GM13976 (cell line): ENCODE results near the gene DPYSL5.

Experiments used
- DNase-seq: peaks from one replicate; pipeline ENCODE4 v3.0.0; 2012; ENCODE audit warnings: low spot score
- in situ Hi-C: fragments of 300-500 bp; cut with MboI; formaldehyde crosslinking; loops from one replicate; pipeline ENCODE4 v1.12.0; 2022; ENCODE audit warnings: low sequenced_read_pairs, mixed read lengths, inconsistent platforms; ENCODE audit not compliant: unreplicated experiment
- TF ChIP-seq, protein P1 (sequence below): IDR thresholded peaks from 2 replicates; pipeline ENCODE4 v1.5.1; 2012; ENCODE audit warnings: borderline replicate concordance, mild to moderate bottlenecking; ENCODE audit not compliant: insufficient read depth; ENCODE audit errors: extremely low read depth, missing control alignments, control extremely low read depth

The DPYSL5 gene

DNA sequence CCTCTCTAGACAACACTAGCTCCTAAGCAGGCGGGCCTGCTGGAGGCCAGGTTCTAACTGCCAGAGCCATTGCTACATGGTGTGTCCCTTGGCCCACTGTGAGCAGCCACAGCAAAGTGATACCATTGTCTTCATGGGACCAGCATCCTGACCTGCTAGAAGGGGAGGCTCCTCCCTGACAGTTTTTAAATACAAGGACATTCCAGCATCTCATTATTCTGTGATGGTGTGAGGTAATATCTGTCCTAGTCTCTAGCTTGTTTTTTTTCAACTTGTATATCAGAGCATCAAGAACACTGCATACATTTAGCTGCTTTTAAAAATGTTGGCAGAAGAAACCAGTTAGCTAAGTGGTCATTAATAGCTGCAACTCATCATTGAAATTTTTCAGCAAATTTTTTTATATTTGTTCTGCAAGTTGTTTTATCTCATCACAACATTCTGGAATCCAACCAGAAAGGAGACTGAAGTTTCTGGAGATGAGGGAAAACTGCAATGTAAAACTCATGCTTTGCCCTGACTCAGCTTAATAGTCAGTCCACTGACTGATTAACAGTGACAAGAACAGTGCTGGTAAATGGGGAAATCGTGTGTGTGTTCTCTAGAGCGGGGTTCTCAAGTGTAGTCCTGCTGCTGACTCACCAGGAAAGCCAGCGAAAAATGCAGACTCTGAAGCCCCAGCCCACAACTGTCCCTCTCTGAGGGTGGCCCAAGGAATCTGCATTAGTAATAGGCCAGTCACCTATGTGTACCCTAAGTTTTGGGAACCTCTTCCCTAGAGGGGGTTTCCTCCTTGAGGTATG, 140.3 kb downstream of the DPYSL5 start:
- TF ChIP-seq, protein P1, sequence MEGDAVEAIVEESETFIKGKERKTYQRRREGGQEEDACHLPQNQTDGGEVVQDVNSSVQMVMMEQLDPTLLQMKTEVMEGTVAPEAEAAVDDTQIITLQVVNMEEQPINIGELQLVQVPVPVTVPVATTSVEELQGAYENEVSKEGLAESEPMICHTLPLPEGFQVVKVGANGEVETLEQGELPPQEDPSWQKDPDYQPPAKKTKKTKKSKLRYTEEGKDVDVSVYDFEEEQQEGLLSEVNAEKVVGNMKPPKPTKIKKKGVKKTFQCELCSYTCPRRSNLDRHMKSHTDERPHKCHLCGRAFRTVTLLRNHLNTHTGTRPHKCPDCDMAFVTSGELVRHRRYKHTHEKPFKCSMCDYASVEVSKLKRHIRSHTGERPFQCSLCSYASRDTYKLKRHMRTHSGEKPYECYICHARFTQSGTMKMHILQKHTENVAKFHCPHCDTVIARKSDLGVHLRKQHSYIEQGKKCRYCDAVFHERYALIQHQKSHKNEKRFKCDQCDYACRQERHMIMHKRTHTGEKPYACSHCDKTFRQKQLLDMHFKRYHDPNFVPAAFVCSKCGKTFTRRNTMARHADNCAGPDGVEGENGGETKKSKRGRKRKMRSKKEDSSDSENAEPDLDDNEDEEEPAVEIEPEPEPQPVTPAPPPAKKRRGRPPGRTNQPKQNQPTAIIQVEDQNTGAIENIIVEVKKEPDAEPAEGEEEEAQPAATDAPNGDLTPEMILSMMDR, result no peak
- no peak for DNase-seq
- in situ Hi-C loops, result no loop called here

DNA sequence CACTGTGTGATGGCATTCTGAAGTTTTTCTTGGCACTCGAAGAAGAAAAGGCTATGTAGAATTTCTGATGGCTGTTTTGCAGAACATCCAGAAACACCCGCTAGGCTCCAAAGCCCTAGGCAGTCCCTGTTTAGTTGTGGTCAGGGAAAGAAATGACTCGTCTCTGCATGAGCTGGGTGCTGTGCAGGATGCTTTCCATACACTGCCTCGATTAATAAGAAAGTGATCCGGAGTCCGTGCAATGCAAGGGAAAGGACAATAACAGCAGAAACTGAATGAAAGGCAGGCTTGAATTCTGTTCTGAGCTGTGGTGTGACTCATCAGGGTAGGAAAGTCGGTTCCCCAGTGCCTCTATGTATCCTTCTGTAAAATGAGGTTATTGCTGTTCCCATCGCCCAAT, 141.2 kb downstream of the DPYSL5 start:
- no peak for DNase-seq
- TF ChIP-seq, protein P1, result no peak
- in situ Hi-C loops, result no loop called here

DNA sequence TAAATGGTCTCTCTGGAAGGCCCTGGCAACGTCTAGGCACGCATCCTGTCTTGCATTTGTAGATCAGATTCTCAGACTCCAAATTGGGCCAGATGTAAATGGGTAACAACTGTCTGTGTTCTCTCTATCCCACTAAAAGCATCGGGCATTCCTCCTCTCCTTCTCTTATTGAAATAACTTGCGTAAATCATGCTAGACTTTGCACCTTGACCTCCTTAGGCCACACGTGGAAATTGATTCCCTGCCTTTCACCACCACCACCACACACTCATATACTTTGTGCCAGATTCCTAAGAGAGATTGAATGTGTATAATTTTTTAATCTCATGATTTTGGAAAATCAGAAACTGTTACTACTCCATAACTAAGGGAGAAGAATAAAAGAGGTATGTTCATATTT, 143.8 kb downstream of the DPYSL5 start:
- TF ChIP-seq, protein P1, result no peak
- no peak for DNase-seq
- in situ Hi-C loops, result no loop called here

DNA sequence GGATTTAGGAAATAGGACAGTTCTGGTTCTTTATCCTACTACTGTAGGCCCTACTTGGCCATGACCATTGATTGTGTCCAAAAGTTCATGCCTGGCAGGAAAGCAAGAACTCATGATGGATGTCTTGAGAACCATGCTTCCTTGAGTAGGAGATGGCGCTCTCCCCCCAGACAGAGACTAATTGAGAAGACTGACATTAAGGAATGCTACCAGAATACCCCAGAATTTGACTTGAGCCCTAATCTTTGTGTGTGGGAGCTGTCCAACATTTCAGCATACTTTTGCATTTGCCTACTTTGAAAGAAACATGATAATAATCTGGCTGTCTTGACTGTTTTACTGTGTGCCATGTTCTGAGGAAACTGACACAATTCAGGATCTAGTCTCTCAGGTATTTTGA, 145.8 kb downstream of the DPYSL5 start:
- DNase-seq, result no peak
- TF ChIP-seq, protein P1, result no peak
- in situ Hi-C loops, result no loop called here

DNA sequence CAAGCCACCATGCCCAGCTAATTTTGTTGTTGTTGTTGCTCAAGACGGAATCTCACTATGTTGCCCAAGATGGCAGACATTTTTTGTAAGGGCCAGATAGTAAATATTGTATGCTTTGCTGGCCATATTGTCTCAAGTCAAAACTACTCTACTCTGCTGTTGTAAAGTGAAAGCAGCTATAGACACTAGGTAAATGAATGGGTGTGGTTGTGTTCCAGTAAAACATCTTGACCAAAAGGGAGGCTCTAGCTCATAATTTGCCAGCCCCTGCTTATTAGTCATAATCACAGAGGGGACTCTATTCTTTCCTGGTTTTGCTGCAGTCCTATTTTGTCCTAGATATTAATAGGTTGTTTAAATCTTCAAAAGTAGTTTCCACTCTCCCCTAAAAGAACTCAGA, 147.1 kb downstream of the DPYSL5 start:
- TF ChIP-seq, protein P1, result no peak
- no peak for DNase-seq
- in situ Hi-C loops, result no loop called here

DNA sequence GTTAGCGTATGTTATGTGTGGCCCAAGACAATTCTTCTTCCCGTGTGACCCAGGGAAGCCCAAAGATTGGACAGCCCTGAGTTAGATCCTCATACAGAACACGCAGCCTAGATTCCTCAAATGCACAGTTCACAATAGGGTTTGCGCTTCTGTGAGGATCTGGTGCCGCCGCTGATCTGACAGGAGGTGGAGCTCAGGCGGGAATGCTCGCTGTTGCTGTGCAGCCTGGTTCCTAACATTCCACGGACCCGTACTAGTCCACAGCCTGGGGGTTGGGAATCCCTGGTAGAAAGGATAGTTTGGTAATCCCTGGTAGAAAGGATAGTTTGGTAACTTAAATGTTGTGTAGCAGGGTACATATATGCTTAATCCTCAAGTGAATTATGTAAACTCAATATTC, 149.5 kb downstream of the DPYSL5 start:
- no peak for DNase-seq
- TF ChIP-seq, protein P1, result no peak
- in situ Hi-C loops, result no loop called here

DNA sequence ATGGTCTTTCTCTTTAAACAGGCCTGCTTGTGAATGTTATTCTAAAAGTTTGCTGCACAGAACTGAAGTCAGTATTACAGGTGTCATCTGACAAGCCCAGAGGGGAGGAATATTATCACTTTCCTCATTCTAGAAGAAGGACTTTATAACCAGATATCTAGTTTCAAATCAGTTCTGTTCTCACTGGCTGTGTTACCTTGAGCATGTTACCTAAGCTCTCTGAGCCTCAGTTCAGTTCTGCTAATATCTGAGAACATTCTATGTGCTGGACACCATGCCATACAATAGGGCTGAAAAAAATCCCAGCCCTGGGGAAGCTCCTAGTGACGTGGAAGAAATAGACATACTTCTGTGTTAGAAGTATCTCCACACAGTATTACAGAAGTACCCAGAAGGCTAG, 150.4 kb downstream of the DPYSL5 start:
- TF ChIP-seq, protein P1, result no peak
- no peak for DNase-seq
- in situ Hi-C loops, result no loop called here
